ENCODE measurements around the gene XPR1. TPM values are rescaled to one million over a fixed set of nuclear protein-coding genes. Genes with fewer than 3 reads are reported as not detected.

Gene XPR1
- total RNA-seq, 4 donors from 2014 or later = 6.8 to 23.1 (median 17.2) TPM

- no peak overlapping the region for H3K27ac ChIP-seq
- H3K36me3 ChIP-seq = no peaks in the 10 kb centered on the region
- DNase-seq = no peak
- H3K9me3 ChIP-seq = no peaks in the 10 kb centered on the region
- TF ChIP-seq POLR2A (IDR thresholded peaks at IDR 0.05) (no peak), CTCF (IDR thresholded peaks at IDR 0.05) (no peak)
- peaks cover 0 to 6% (median 0%) of the 10 kb centered on the region in 4 donors for H3K27me3 ChIP-seq
- 87 to 89% methylated on average over 2 of the region's 2 CpGs for WGBS, 2 donors
- no peak overlapping the region for H3K4me3 ChIP-seq
- intact Hi-C loops (cut with DNase I) = no loop called here
- peaks cover 7 to 27% (median 16%) of the 10 kb centered on the region in 3 donors for H3K4me1 ChIP-seq
Observed at GRCh38 chr1:180590889-180591288, 40.9 kb upstream of the XPR1 start.

- peaks cover 0 to 6% (median 0%) of the 10 kb centered on the region in 4 donors for H3K27me3 ChIP-seq
- peaks cover 0 to 15% (median 6%) of the 10 kb centered on the region in 3 donors for H3K4me1 ChIP-seq
- no peak overlapping the region for H3K4me3 ChIP-seq
- 85% methylated on average over 3 of the region's 3 CpGs for WGBS, 2 donors
- DNase-seq = no peak
- no peaks in the 10 kb centered on the region for H3K36me3 ChIP-seq
- no peaks in the 10 kb centered on the region for H3K9me3 ChIP-seq
- intact Hi-C loops (cut with DNase I) = no loop called here
- no peak for TF ChIP-seq POLR2A (IDR thresholded peaks at IDR 0.05)
- TF ChIP-seq CTCF (IDR thresholded peaks at IDR 0.05) = no peak
- H3K27ac ChIP-seq = no peak overlapping the region
Observed at GRCh38 chr1:180593382-180593781, 38.4 kb upstream of the XPR1 start.

- intact Hi-C loops (cut with DNase I) = no loop called here
- DNase-seq = no peak
- Histone ChIP-seq H3K27ac (no peak overlapping the region), H3K4me1 (peaks cover 0 to 27% (median 8%) of the 10 kb centered on the region in 3 donors), H3K4me3 (no peak overlapping the region), H3K27me3 (peaks cover 0 to 6% (median 0%) of the 10 kb centered on the region in 4 donors), H3K36me3 (no peaks in the 10 kb centered on the region), H3K9me3 (no peaks in the 10 kb centered on the region)
- 60 to 78% methylated on average over 5 to 6 of the region's 6 CpGs for WGBS, 2 donors
- TF ChIP-seq CTCF (IDR thresholded peaks at IDR 0.05) = no peak
- TF ChIP-seq POLR2A (IDR thresholded peaks at IDR 0.05) = no peak
Observed at GRCh38 chr1:180594723-180595122, 37.1 kb upstream of the XPR1 start.

- no peaks in the 10 kb centered on the region for H3K36me3 ChIP-seq
- no peak overlapping the region for H3K4me3 ChIP-seq
- peaks cover 0 to 6% (median 0%) of the 10 kb centered on the region in 4 donors for H3K27me3 ChIP-seq
- peaks cover 0 to 27% (median 8%) of the 10 kb centered on the region in 3 donors for H3K4me1 ChIP-seq
- H3K9me3 ChIP-seq = no peaks in the 10 kb centered on the region
- TF ChIP-seq POLR2A (IDR thresholded peaks at IDR 0.05) = no peak
- TF ChIP-seq CTCF (IDR thresholded peaks at IDR 0.05) = no peak
- intact Hi-C loops (cut with DNase I) = no loop called here
- no peak overlapping the region for H3K27ac ChIP-seq
- 84 to 91% methylated on average over 2 of the region's 2 CpGs for WGBS, 2 donors
- DNase-seq = no peak
Observed at GRCh38 chr1:180595966-180596365, 35.9 kb upstream of the XPR1 start.

GRCh38 chr1:180597520-180597919 lies 34.3 kb upstream of the XPR1 start:
- TF ChIP-seq POLR2A (IDR thresholded peaks at IDR 0.05) = no peak
- TF ChIP-seq CTCF (IDR thresholded peaks at IDR 0.05) = no peak
- no peak for DNase-seq
- Histone ChIP-seq H3K27me3 (peaks cover 0 to 6% (median 0%) of the 10 kb centered on the region in 4 donors), H3K9me3 (no peaks in the 10 kb centered on the region), H3K4me1 (peaks cover 0 to 27% (median 8%) of the 10 kb centered on the region in 3 donors), H3K27ac (no peak overlapping the region), H3K36me3 (no peaks in the 10 kb centered on the region), H3K4me3 (no peak overlapping the region)
- intact Hi-C loops (cut with DNase I) = no loop called here
